KOPT-K1 (cell line): ENCODE data around the gene TGFA.

ENCODE experiments used
- H3K27ac ChIP-seq: fragments of 200-600 bp; sonication (generic); 2 replicates; pipeline ENCODE4 v1.5.1; 2016; ENCODE audit warnings: antibody characterized with exemption, mild to moderate bottlenecking, low read depth, low read length; ENCODE audit not compliant: poor library complexity, severe bottlenecking
- H3K36me3 ChIP-seq: fragments of 200-600 bp; sonication (generic); 2 replicates; pipeline ENCODE4 v1.5.1; 2017; ENCODE audit warnings: antibody characterized with exemption, mild to moderate bottlenecking, low read length, moderate library complexity; ENCODE audit not compliant: insufficient read depth
- H3K9me3 ChIP-seq: fragments of 200-600 bp; sonication (generic); 2 replicates; pipeline ENCODE4 v1.5.1; 2017; ENCODE audit warnings: antibody characterized with exemption, low read length, mild to moderate bottlenecking; ENCODE audit not compliant: insufficient read depth, poor library complexity, severe bottlenecking

The TGFA gene

DNA sequence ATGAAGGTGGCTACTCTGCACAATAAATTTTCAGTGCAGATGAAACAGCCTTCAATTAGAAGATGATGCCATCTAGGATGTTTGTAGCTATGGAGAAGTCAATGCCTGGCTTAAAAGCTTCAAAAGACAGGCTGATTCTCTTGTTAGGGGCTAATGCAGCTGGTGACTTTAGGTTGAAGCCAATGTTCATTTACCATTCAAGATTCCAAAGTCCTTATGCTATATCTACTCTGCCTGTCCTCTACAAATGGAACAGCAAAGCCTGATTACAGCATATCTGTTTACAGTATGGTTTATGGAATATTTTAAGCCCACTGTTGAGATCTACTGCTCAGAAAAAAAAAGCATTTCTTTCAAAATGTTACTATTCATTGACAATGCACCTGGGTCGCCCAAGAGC is 15.8 kb downstream of the TGFA start:
- H3K27ac ChIP-seq, result no peak overlapping the region
- H3K9me3 ChIP-seq, result peaks cover 12% of the 10 kb centered on the region
- no peaks in the 10 kb centered on the region for H3K36me3 ChIP-seq

DNA sequence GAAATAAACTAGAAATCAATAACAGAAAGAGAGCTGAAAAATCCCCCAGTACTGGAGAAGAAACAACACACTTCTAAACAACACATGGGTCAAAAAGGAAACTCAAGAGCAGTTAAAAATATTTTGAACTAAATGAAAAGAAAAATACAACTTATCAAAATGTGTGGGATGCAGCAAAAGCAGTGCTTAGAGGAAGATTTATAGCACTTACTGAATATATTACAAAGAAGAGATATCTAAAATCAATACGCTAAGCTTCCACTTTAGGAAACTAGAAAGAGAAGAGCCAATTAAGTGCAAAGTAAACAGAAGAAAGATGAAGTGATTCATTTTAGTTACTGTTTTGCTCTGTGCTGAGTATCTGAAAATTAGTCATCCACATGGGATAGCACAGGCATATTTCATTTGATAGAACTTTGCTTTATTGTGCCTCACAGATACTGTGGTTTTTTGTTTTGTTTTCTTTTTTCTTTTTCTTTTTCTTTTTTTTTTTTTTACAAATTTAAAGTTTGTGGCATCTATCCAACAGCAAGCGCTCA is 17.0 kb downstream of the TGFA start:
- no peak overlapping the region for H3K27ac ChIP-seq
- H3K9me3 ChIP-seq, result peaks cover 12% of the 10 kb centered on the region
- H3K36me3 ChIP-seq, result no peaks in the 10 kb centered on the region

DNA sequence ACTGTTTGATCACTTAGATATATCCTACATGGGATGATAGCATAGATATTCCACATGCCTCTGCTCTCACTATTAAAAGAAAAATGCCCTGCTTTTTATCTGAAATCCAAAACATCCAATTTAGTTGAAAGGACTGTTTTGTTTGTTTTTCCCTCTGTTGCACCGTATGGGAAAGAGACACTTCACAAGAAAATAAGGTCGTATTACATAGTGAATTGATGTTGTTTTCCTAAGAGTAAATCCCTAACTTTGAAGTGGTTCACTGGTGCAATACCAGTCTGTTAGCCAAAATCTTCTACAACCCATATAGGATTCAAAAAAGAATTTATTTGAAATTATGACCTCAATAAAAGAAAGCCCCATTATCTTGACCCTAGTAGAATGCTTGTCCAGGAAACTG is 18.1 kb downstream of the TGFA start:
- no peak overlapping the region for H3K27ac ChIP-seq
- H3K36me3 ChIP-seq, result no peaks in the 10 kb centered on the region
- H3K9me3 ChIP-seq, result peaks cover 18% of the 10 kb centered on the region

DNA sequence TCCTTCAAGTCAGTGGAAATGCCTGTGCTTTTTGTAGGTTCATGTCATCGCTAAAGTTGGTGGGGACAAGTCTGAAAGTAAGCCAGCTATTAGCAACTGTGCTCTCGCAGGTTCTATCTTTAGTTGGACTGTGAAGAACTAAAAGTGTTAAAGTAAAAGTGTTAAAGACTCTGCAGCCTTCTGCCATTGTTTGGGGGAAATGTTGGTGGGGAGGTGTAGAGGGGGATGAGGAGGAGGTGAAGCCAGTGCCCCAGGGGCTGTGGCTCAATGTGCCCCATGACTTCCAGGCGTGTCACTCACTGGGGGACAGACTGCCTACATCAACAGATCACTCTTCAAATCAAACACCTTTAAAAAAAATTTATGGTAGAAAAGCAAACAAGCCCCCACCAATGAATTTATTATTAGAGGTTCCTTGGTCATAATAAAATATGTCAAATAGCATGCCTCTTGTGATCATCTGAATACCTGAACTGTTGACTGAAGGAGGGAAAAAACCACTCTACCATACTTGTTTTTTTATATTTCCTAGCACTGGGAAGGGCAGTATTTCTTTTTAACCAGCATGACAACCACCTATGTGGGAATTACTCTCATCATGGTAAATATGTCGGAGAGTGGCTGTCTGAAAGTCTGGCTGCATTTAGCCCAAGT is 19.3 kb downstream of the TGFA start:
- H3K9me3 ChIP-seq, result peaks cover 19% of the 10 kb centered on the region
- H3K27ac ChIP-seq, result no peak overlapping the region
- no peaks in the 10 kb centered on the region for H3K36me3 ChIP-seq

DNA sequence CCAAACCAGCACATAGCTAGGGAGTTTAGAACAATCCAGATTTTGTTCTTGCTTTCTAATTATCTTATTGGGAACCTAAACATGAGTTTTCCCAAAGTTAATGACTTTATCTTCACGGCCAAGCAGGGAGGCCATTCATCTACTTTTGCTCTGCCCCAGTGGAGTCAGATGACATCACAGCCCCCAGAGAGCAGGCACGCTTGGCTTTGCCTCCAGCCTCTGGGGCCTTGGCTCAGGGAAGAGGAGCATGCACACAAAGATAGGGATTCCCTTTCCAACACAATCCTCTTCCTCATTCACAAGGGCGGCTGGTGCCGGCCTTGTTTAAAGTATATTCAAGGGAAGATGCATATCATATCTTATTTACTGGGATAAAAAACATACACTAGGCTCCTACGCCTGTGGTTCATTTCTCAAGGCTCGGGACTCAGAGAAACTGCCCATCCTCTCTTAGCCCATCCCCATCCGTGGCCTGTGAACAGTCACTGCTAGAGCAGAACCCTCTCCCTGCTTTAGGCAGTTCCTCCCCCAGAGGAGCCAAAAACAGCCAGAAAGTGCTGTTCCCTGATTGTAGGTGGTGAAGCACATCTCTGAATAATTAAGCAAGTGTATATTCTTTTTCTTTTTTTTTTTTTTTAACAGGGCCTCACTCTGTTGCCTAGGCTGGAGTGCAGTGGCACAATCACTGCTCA is 21.2 kb downstream of the TGFA start:
- Histone ChIP-seq H3K9me3 (peaks cover 19% of the 10 kb centered on the region), H3K36me3 (no peaks in the 10 kb centered on the region), H3K27ac (no peak overlapping the region)

DNA sequence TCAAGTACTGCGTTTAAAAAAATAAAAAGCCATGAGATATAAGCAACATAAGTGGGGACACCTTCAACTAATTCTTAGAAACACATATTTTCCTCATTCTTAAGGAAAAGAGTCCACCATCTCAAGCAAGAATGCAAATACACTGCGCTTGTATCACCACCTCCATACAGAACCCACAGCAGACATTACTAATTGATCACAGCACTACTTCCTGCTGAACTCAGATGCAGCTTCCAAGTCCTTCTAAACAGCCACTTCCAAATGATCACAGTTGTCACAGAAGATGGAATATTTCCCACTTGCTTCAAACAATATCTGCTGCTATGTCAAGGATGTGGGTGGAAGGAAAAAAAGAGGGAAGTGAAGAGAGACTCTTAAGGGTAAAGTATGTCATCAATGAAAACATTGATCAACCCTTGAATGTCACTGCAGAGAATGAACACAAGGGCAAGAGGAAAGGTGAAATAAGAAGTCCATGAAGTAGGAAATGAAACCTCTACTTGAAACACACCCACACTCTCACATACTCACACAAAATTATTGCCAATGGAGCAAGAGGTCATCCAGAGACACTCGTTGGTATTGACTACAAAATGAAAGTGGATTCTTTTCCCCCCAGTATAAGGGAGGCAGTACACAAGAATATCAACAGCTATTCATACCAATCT is 22.1 kb downstream of the TGFA start:
- Histone ChIP-seq H3K27ac (no peak overlapping the region), H3K36me3 (no peaks in the 10 kb centered on the region), H3K9me3 (peaks cover 16% of the 10 kb centered on the region)

DNA sequence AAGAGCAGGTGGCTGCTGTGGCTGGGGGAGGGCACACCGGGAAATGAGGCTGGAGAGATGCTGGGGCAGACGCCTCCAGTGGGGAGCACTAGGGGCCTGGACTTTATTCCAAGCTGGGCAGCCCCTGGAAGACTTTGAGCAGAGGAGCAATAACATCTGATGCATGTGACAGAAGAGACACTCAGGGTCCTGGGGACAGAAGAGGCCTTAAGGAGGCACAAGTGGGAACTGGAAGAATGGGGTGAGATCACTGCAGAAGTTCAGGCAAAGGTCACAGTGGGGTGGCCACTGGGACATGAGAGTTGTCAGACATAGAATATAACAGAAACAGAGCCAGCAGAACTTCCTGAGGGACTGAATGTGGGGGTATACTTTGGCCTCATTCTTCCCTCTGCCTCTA is 24.0 kb downstream of the TGFA start:
- Histone ChIP-seq H3K36me3 (no peaks in the 10 kb centered on the region), H3K27ac (no peak overlapping the region), H3K9me3 (peaks cover 7% of the 10 kb centered on the region)

DNA sequence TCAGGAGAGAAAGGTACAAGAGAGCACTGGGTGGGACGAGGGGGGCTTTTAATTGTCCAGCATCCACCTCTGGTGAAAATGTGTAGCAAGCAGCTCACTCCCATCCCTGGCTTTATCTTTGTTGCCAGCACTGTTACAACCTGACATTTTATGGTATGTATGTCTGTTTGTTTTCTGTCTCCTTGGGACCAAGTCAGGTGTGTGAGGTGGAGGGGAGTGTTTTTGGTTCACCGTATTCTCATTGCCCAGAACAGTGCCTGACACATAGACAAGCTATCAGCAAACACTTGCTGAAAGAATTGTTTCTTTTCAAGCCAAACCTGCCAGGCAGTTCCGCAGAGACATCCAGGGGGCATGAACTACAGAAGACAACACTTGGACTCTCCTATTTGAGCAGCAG is 24.7 kb downstream of the TGFA start:
- Histone ChIP-seq H3K9me3 (peaks cover 7% of the 10 kb centered on the region), H3K36me3 (no peaks in the 10 kb centered on the region)

DNA sequence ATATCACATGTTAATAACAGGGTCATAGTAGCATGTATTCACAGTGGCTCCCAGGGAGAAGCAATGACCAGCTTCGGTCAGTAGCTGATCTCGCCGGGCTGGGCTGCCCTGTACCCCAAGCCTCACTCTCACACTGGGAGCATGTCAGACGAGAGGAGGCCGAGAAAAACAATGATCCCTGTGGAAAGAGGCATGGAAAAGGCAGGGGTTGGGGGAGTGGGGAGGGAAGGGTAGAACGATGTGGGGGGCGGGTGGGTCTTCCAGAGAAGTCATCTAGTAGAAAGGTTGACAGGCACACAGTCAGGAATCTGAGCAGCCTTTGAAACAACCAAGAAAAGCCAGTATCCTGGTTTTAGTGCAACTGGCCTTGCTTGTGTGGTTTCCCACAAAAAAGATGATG is 25.4 kb downstream of the TGFA start:
- H3K27ac ChIP-seq, result no peak overlapping the region
- H3K36me3 ChIP-seq, result no peaks in the 10 kb centered on the region
- H3K9me3 ChIP-seq, result peaks cover 7% of the 10 kb centered on the region

More for the DNA sequence above, 24.7 kb downstream of the TGFA start:
- no peak overlapping the region for H3K27ac ChIP-seq

DNA sequence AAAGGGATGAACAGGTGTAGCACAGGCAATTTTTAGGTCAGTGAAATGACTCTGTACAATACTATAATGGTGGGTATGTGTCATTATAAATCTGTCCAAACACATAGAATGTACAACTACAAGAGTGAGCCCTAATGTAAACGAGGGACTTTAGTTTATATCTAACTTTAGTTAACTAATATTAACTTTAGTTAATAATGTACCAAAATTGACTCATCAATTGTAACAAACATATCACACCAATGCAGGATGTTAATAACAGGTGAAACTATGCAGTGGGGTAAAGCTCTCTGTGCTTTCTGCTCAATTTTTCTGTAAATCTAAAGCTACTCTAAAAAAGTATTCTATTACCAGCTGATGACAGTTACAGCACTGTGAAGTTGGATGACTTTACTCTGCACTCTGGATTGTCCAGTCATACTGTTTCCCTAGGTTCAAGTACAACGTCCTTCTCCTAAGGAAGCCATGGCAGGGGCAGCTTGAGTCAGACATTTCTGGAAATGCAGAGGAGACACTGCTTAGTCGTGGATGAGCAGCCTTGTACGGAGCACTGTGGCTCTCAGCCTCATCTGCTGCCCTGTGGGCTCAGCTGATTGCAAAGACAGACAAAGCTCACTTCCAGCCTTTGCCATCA is 26.1 kb downstream of the TGFA start:
- Histone ChIP-seq H3K9me3 (peaks cover 7% of the 10 kb centered on the region), H3K36me3 (no peaks in the 10 kb centered on the region), H3K27ac (no peak overlapping the region)

DNA sequence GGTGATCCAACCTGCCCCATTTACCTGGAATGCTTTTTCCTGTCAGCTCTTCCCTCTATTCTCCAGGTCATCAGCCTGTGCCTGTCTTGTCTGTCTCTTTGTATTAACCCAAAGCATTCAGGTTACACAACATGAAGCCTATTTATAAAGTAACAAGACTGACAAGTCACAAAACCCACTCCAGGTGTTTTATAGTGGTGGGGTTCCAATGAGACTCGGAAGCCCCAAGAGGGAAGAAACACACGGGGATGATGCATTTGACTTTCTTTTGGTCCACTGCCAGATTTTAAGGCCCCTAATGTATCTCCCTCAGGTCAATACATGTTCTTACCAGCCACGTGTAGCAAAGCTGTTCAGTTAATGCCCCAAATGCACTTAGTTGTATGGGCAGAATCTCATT is 27.5 kb downstream of the TGFA start:
- H3K27ac ChIP-seq, result no peak overlapping the region
- H3K36me3 ChIP-seq, result no peaks in the 10 kb centered on the region
- H3K9me3 ChIP-seq, result peaks cover 6% of the 10 kb centered on the region

DNA sequence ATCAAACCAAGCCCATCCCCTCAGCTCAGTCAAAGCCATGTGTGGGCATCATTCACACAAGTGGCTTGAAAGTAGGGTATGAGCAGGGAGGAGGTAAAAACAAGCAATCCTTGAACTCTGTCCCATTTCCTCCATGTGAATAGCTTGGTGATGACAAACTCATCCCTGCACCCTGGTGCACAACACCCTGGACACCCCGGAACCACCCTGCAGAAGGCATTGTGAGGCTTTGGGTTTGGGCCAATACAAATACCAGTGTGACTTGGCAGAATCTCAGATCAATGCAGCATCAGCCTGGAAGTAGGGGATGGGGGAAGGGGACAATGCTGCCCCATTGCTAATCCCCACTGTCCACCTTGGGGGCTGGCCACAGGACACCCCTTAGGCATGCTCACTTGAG is 28.6 kb downstream of the TGFA start:
- Histone ChIP-seq H3K27ac (no peak overlapping the region), H3K9me3 (no peaks in the 10 kb centered on the region), H3K36me3 (no peaks in the 10 kb centered on the region)

DNA sequence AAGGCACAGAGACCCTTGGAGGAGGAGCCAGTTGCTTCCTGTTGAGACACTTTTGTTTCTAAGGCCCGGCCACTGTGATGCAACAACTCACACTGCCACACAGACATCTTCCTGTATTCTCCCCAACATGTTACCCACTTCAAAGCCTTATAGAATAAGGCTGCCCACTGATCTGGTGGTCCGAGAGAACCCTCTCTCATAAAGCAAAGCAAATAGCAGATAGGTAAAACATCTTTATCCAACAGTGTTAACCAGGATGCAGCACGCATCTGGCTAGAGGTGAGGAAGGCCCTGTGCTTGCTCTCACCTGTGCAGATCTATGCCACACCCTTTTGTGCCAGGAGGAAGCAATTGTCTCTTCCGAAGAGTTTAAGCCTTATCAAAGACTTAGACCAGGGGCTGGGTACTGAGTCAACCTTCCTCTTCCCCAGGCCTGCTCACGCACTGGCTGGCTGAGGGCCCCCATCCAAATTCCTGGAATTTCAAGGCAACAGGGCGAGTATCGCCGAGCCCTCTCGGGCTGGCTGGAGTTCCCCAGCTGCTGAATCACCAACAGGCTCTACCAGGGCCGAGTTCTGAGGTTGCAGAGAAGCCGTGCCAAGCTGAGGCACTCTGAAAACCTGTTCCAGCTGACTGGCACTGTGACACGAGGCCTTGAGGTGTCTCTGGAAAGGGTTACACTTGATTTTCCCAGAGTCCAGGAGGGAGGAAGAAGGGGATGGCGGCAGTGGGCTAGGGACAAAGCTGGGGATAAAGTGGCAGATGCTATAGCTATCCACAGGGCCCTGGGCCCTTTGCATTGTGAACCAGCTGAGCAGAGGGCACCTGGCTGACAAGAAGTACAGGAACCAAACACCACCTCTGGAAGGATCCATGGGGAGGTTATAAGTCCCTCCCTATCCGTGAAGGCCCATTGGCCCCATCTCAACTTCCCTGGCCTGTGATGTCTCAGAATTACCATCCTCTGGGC is 29.3 kb downstream of the TGFA start:
- Histone ChIP-seq H3K27ac (no peak overlapping the region), H3K9me3 (no peaks in the 10 kb centered on the region), H3K36me3 (no peaks in the 10 kb centered on the region)

DNA sequence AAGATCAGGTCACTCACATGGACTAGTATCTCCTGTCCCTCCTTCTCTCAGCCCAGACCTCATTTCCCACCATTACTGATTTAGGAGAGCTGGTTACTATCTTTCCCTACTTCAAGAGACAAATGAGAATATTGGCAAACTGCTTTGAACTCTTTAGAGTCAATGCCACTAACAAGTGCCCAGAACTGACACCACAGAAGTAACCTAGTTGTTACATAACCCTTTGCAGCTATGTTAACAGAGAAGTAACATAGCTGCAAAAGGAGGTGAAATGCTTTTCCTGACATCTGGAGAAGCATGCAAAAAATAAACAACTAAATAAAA is 30.0 kb downstream of the TGFA start:
- H3K9me3 ChIP-seq, result no peaks in the 10 kb centered on the region
- no peak overlapping the region for H3K27ac ChIP-seq
- no peaks in the 10 kb centered on the region for H3K36me3 ChIP-seq
